GM12872 (cell line): Measurements from ENCODE around the gene KCNMA1.

ENCODE experiments used
- TF ChIP-seq, protein P1 (sequence below): IDR thresholded peaks from 3 replicates; pipeline ENCODE4 v1.5.1; 2011; ENCODE audit warnings: low read depth, mild to moderate bottlenecking, low read length, moderate library complexity; ENCODE audit not compliant: insufficient read depth

KCNMA1 gene

DNA sequence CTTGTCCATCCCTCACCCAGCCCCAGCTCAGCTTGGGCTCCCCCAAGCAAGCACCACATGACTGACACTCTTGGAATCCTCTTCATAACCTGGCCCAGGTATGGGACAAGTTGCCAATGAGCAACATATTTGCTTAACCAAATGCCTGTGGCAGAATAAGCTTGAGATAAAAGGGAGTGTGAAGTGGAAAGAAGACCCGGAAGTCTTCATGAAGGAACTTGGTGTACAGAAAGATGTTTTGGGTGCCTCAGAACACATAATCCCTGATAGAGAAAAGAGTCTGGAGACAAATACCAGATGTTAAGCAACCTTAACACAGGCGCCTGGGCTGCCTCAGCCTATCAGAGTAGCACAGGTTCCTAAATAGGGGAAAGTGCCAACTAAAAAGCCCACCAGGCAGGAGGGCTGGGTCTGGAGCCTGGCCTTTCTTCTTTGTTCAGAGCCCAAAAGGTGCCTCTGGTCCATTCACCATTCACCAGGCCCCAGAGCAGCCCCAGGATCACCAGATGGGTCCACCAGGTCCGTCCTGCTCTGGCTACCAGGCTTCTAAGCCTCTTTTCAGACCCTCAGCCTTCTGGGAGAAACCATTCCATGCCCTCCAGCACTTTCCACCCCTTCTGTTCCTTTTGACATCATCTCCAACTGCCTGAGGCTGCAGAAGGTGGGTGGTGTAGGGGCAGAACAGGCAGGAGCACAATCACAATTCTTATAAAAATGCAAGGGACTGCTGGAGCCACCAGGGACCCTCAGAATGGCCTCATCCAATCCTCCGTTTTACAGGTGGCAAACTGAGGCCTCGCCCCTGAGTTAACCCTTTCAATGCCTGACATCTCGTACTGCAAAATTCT lies 22.6 kb downstream of the KCNMA1 start:
- TF ChIP-seq, protein P1, sequence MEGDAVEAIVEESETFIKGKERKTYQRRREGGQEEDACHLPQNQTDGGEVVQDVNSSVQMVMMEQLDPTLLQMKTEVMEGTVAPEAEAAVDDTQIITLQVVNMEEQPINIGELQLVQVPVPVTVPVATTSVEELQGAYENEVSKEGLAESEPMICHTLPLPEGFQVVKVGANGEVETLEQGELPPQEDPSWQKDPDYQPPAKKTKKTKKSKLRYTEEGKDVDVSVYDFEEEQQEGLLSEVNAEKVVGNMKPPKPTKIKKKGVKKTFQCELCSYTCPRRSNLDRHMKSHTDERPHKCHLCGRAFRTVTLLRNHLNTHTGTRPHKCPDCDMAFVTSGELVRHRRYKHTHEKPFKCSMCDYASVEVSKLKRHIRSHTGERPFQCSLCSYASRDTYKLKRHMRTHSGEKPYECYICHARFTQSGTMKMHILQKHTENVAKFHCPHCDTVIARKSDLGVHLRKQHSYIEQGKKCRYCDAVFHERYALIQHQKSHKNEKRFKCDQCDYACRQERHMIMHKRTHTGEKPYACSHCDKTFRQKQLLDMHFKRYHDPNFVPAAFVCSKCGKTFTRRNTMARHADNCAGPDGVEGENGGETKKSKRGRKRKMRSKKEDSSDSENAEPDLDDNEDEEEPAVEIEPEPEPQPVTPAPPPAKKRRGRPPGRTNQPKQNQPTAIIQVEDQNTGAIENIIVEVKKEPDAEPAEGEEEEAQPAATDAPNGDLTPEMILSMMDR: no peak

DNA sequence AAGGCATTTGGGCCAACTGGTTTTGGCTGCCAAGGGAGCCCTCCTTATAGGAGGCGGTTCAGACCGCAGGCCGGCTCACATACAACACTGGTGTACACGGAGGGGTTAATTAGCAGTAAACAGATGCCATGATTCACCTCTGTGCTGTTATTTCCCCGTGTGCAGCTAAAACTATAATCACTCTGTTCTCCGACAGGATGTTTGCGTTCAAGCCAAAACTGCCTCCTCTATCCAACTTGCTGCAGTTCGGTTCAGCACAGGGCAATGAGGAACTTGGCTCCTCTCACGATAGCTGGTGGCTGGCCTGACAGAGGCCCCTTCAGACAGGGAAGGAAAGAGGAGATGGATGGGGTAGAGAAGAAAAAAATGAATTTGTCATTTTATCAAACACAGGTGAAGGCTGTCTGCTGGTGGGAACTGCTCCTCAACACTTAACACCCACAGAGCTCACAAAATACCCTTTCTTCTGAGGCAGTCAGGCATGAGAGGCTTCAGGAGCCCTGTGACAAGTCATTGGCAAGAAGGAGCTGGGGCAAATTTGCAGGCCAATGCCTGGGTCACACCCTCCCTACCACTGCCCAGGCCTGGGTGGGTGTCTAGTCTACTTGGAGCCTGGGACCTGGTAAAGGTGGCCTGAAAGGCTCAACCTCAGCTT lies 24.0 kb downstream of the KCNMA1 start:
- TF ChIP-seq, protein P1: no peak

DNA sequence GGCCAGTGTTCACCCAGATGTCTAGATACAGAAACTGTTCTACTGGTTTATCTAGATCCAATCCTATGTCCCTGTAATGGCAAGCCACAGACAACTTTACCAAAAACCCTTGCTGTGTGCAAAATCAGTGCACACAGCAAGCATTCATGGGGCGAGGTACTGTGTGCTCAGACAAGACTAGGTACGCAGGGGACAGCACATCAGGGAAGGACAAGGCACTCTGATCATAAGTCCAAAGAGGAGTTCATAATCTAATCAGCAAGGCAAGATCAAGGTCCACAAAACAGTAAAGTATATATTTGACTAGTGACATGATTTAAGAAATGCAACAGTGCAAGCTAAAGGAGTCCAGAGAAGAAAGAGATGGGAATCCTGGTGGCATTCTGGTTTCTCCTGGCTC lies 25.9 kb downstream of the KCNMA1 start:
- TF ChIP-seq, protein P1: no peak

DNA sequence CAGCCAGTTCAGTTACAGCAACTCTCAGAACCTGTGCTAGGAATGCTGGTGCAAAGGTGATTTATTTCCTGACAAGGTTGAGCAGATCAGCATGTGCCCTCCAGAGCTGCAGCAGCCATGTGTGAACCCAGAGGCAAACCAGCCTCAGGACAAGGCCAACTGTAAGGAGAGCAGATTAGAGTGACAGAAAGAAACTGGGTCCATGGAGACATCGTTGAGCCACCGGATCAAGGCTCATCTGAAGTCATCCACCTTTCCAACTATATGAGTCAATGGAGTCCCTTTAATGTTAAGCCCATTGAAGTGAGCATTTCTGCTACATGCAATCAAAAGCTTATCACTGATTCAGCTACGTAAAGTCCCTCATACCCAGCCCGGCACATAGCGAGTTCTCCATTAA lies 26.4 kb downstream of the KCNMA1 start:
- TF ChIP-seq, protein P1: no peak

DNA sequence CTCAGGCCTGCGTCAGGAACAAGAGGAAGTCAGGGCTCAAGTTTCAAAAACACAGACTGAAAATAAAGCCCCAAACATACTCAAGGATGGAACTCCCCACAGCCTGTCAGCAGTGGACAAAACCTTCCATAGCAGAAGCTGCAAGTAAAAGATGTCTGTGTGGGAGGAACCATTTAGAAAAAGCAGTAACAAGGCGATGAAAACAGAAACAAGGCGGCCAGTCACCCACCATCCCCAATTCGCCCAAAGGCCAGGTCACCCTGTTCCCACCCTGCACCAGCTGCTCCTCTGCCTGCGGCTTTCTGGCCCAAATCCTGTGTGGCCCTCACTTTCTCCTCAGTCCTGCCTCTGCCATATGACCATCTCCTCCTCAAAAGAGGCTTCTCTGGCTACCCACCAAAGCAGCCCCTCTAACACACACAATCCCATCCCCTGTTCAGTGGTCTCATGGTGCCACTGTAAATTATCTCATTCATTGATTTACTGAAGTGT lies 27.8 kb downstream of the KCNMA1 start:
- TF ChIP-seq, protein P1: no peak

DNA sequence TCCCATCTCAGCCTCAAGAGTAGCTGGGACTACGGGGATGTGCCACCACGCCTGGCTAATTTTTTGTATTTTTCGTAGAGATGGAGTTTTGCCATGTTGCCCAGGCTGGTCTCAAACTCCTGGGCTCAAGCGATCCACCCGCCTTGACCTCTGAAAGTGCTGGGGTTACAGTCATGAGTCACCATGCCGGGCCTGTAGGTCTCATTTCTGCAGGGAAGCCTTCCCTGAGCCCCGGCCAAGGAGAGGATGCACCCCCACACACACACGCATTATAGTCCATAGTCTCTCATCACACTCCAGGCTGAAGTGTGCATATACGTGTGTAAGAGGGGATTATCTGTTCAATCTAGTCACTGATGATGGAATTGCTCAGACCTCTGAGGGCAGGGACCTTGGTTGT lies 29.3 kb downstream of the KCNMA1 start:
- TF ChIP-seq, protein P1: no peak

DNA sequence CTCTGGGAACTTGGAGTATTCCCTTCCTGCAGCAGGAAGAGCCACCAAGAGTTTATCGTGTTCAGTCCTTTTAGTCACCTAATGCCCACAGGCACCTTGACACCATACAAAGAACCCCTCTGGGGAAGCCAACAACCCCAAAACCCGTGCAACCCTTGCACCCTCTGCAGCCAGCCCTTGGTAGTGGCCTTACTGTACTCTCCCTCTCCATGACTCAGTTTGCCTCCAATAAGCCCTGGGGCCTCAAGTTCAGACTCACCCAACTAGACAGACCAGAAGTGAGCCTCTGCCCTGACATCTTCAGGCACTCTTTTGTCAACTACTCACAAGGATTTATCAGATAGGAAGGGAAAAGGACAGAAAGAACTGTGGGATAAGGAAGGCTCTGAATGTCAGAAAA lies 30.9 kb downstream of the KCNMA1 start:
- TF ChIP-seq, protein P1: no peak
